ENCODE data around the gene IL17C.

Gene IL17C

GRCh38 chr16:88646345-88647034, 8.1 kb downstream of the IL17C start:
- no peak for DNase-seq

- DNase-seq: no peak
Measured at GRCh38 chr16:88647178-88648070, 9.1 kb downstream of the IL17C start.

- no peak for DNase-seq
Measured at GRCh38 chr16:88649195-88649923, 11.0 kb downstream of the IL17C start.

GRCh38 chr16:88649924-88650748, 11.8 kb downstream of the IL17C start:
- no peak for DNase-seq

GRCh38 chr16:88650749-88651275, 12.4 kb downstream of the IL17C start, which contains the start of gene CYBA:
CYBA (minus strand) TSS chr16:88651053; CDS start chr16:88651013, 40 bp downstream.
- DNase-seq: peak; percentile 52

- DNase-seq: no peak
Measured at GRCh38 chr16:88651276-88651988, 13.1 kb downstream of the IL17C start.

GRCh38 chr16:88651989-88652761, 13.8 kb downstream of the IL17C start:
- DNase-seq: no peak

- no peak for DNase-seq
Measured at GRCh38 chr16:88652762-88653063, 14.3 kb downstream of the IL17C start.

- no peak for DNase-seq
Measured at GRCh38 chr16:88653101-88653500, 14.7 kb downstream of the IL17C start.

- DNase-seq: no peak
Measured at GRCh38 chr16:88653596-88654362, 15.4 kb downstream of the IL17C start.

GRCh38 chr16:88654363-88655052, 16.1 kb downstream of the IL17C start:
- no peak for DNase-seq

- DNase-seq: no peak
Measured at GRCh38 chr16:88655053-88655732, 16.8 kb downstream of the IL17C start.

- DNase-seq: no peak
Measured at GRCh38 chr16:88655733-88656281, 17.4 kb downstream of the IL17C start.

- DNase-seq: no peak
Measured at GRCh38 chr16:88656291-88656980, 18.1 kb downstream of the IL17C start.

- DNase-seq: no peak
Measured at GRCh38 chr16:88657371-88657770, 19.0 kb downstream of the IL17C start.

- no peak for DNase-seq
Measured at GRCh38 chr16:88658714-88659113, 20.3 kb downstream of the IL17C start.

GRCh38 chr16:88659160-88659559, 20.8 kb downstream of the IL17C start:
- no peak for DNase-seq

GRCh38 chr16:88661468-88661867, 23.1 kb downstream of the IL17C start:
- DNase-seq: no peak
